Thyroid gland (tissue), 4 donors: ENCODE measurements around the gene NRG3.

Source experiments
- CTCF ChIP-seq, 6 experiments: fragments of 200-600 bp in 3 of 6; fragments of 450-650 bp in 3 of 6; sonication (generic) in 3 of 6; IDR thresholded peaks; one replicate each; pipeline ENCODE4 v1.5.1; 2016 to 2019; ENCODE audit warnings: antibody characterized with exemption in 6 of 6, mild to moderate bottlenecking in 2 of 6, inconsistent platforms in 1 of 6, moderate library complexity in 1 of 6
- POLR2A ChIP-seq, 2 donors: fragments of 450-650 bp; IDR thresholded peaks; one replicate each; pipeline ENCODE4 v1.6.1; 2017; ENCODE audit warnings: antibody characterized with exemption in 2 of 2, mild to moderate bottlenecking in 2 of 2, moderate library complexity in 1 of 2

DNA sequence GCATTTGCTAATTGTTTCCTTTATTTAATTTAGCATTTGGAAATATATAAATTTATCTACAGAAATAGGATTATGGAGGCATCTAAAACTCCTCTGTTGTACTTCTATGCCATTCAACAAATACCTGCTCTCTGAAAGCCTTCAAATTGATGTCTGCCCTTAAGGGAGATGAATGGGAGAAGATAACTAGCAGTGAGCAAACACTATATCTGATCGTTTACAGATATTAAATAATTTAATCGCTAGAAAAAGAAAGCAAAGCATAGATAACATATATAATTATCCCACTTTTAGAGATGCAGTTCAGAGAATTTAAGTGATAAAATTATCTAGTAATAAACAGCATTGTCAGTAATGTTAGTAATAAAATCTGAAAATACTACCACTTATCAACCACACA is 524.9 kb downstream of the NRG3 start:
- TF ChIP-seq POLR2A (IDR thresholded peaks at IDR 0.05) (no peak), CTCF (IDR thresholded peaks at IDR 0.05) (no peak)
